Fibroblast of lung (primary cell): Measurements from ENCODE around the gene TBX15. TPM values are rescaled to one million over a fixed set of nuclear protein-coding genes. Genes with fewer than 3 reads are reported as not detected.
A peak's percentile ranks its signal among the peaks of the same experiment; 100 is the strongest.

Experiments
- DNase-seq, 2 donors: peaks; one replicate each; pipeline versions ENCODE4 v3.0.0 to v3.0.0-alpha.2; 2010; ENCODE audit warnings: low read depth in 2 of 2
- H2AFZ ChIP-seq: 2 replicates; pipeline ENCODE4 v1.5.1; 2012; ENCODE audit warnings: low read length, control low read depth, inconsistent platforms
- H3K27ac ChIP-seq: 2 replicates; pipeline ENCODE4 v1.5.1; 2011; ENCODE audit warnings: low read length, control low read depth; ENCODE audit not compliant: insufficient read depth
- H3K27me3 ChIP-seq: 2 replicates; pipeline ENCODE4 v1.5.1; 2011; ENCODE audit warnings: mild to moderate bottlenecking, low read length; ENCODE audit not compliant: control insufficient read depth, insufficient read depth
- H3K36me3 ChIP-seq: 2 replicates; pipeline ENCODE4 v1.5.1; 2011; ENCODE audit warnings: low read length; ENCODE audit not compliant: control insufficient read depth, insufficient read depth
- H3K4me1 ChIP-seq: 2 replicates; pipeline ENCODE4 v1.5.1; 2011; ENCODE audit warnings: low read length; ENCODE audit not compliant: control insufficient read depth, insufficient read depth; ENCODE audit errors: extremely low read depth
- H3K4me2 ChIP-seq: 2 replicates; pipeline ENCODE4 v1.5.1; 2011; ENCODE audit warnings: low read length, control low read depth; ENCODE audit not compliant: insufficient read depth; ENCODE audit errors: extremely low read depth
- H3K4me3 ChIP-seq, 4 experiments: fragments of 200-600 bp in 1 of 4; sonication (generic) in 1 of 4; replicated peaks in 1 of 4; 2 replicates each; pipeline ENCODE4 v1.5.1; 2011 to 2016; ENCODE audit warnings: low read length in 4 of 4, low read depth in 3 of 4, mild to moderate bottlenecking in 3 of 4, control low read depth in 2 of 4, inconsistent platforms in 1 of 4, mixed read lengths in 1 of 4; ENCODE audit not compliant: insufficient read depth in 1 of 4; ENCODE audit errors: control extremely low read depth in 1 of 4
- H3K79me2 ChIP-seq: 2 replicates; pipeline ENCODE4 v1.5.1; 2012; ENCODE audit warnings: mild to moderate bottlenecking, low read length, inconsistent platforms; ENCODE audit not compliant: control insufficient read depth, insufficient read depth
- H3K9ac ChIP-seq: 2 replicates; pipeline ENCODE4 v1.5.1; 2011; ENCODE audit warnings: mild to moderate bottlenecking, low read length, control low read depth; ENCODE audit not compliant: insufficient read depth
- H3K9me3 ChIP-seq: 2 replicates; pipeline ENCODE4 v1.5.1; 2012; ENCODE audit warnings: low read depth, low read length; ENCODE audit not compliant: control insufficient read depth, insufficient read depth
- H4K20me1 ChIP-seq: 2 replicates; pipeline ENCODE4 v1.5.1; 2011; ENCODE audit warnings: low read length; ENCODE audit not compliant: control insufficient read depth, insufficient read depth; ENCODE audit errors: extremely low read depth
- CTCF ChIP-seq, 2 donors: IDR thresholded peaks in 1 of 2; conservative IDR thresholded peaks in 1 of 2; 1 replicate in 1 of 2; 2 replicates in 1 of 2; pipeline ENCODE4 v1.5.1; 2011 to 2012; ENCODE audit warnings: low read length in 2 of 2, control low read depth in 1 of 2, inconsistent platforms in 1 of 2, low read depth in 1 of 2, mild to moderate bottlenecking in 1 of 2
- EZH2 ChIP-seq: IDR thresholded peaks from 2 replicates; pipeline ENCODE4 v1.5.1; 2012; ENCODE audit warnings: low read length, control low read depth, mild to moderate bottlenecking; ENCODE audit errors: missing control alignments
- polyA plus RNA-seq, 2 donors: library from polyadenylated mRNA; depleted of rRNA in 1 of 2; stranded (reverse) in 1 of 2; unstranded in 1 of 2; fragments of >200 nt; gene quantifications; 2 replicates each; pipeline ENCODE4 v1.2.1, GENCODE V29; 2011 to 2012; ENCODE audit warnings: missing spikeins in 1 of 2
- total RNA-seq: library from RNA; depleted of rRNA; stranded (reverse); fragments of >200 nt; gene quantifications from 2 replicates; pipeline ENCODE4 v1.2.1, GENCODE V29; 2014

The TBX15 gene
- total and polyA plus RNA-seq, 2 donors (not counting 1 experiment from before 2014, with no cell fraction given): 0.50 to 0.99 TPM

- Histone ChIP-seq H3K4me3 (no peak overlapping the region), H4K20me1 (no peaks in the 10 kb centered on the region), H3K9ac (no peak overlapping the region), H2AFZ (no peak overlapping the region), H3K9me3 (no peaks in the 10 kb centered on the region), H3K4me2 (no peak overlapping the region), H3K4me1 (no peaks in the 10 kb centered on the region), H3K27ac (no peak overlapping the region), H3K79me2 (no peaks in the 10 kb centered on the region), H3K27me3 (peaks cover 74% of the 10 kb centered on the region), H3K36me3 (no peaks in the 10 kb centered on the region)
- TF ChIP-seq CTCF (conservative IDR thresholded peaks at IDR 0.05 in 1 of 2, IDR thresholded peaks at IDR 0.05 in 1 of 2; ENCODE audit: low read depth in 1 of 2, low read length in 2 of 2) (no peak), EZH2 (no peak)
- no peak for DNase-seq
Observed at GRCh38 chr1:118982266-118982665, 5.9 kb downstream of the TBX15 start.

- H3K9ac ChIP-seq: no peak overlapping the region
- no peak for DNase-seq
- H4K20me1 ChIP-seq: no peaks in the 10 kb centered on the region
- H3K4me2 ChIP-seq: no peak overlapping the region
- H3K27ac ChIP-seq: no peak overlapping the region
- no peak overlapping the region for H3K4me3 ChIP-seq
- H3K27me3 ChIP-seq: peaks cover 67% of the 10 kb centered on the region
- no peaks in the 10 kb centered on the region for H3K9me3 ChIP-seq
- no peak overlapping the region for H2AFZ ChIP-seq
- TF ChIP-seq CTCF (conservative IDR thresholded peaks at IDR 0.05 in 1 of 2, IDR thresholded peaks at IDR 0.05 in 1 of 2; ENCODE audit: low read depth in 1 of 2, low read length in 2 of 2) (no peak), EZH2 (no peak)
- no peaks in the 10 kb centered on the region for H3K4me1 ChIP-seq
- no peaks in the 10 kb centered on the region for H3K36me3 ChIP-seq
- H3K79me2 ChIP-seq: no peaks in the 10 kb centered on the region
Observed at GRCh38 chr1:118981436-118981835, 6.7 kb downstream of the TBX15 start.

- Histone ChIP-seq H3K4me3 (no peak overlapping the region), H4K20me1 (no peaks in the 10 kb centered on the region), H3K9me3 (no peaks in the 10 kb centered on the region), H3K36me3 (no peaks in the 10 kb centered on the region), H3K4me2 (peak overlapping the region; percentile 3), H3K79me2 (no peaks in the 10 kb centered on the region), H2AFZ (no peak overlapping the region), H3K4me1 (no peaks in the 10 kb centered on the region), H3K27me3 (peaks cover 53% of the 10 kb centered on the region), H3K9ac (no peak overlapping the region), H3K27ac (no peak overlapping the region)
- TF ChIP-seq CTCF (conservative IDR thresholded peaks at IDR 0.05 in 1 of 2, IDR thresholded peaks at IDR 0.05 in 1 of 2; ENCODE audit: low read depth in 1 of 2, low read length in 2 of 2): no peak
- TF ChIP-seq EZH2: peak; percentile 49
- no peak for DNase-seq
Observed at GRCh38 chr1:118979754-118980575, 8.2 kb downstream of the TBX15 start.
